ENCODE results near the gene RALBP1. TPM values are rescaled to one million over a fixed set of nuclear protein-coding genes. Genes with fewer than 3 reads are reported as not detected.

Gene RALBP1
- total and polyA plus RNA-seq, 4 donors = 31.3 to 55.3 (median 53.8) TPM

DNA sequence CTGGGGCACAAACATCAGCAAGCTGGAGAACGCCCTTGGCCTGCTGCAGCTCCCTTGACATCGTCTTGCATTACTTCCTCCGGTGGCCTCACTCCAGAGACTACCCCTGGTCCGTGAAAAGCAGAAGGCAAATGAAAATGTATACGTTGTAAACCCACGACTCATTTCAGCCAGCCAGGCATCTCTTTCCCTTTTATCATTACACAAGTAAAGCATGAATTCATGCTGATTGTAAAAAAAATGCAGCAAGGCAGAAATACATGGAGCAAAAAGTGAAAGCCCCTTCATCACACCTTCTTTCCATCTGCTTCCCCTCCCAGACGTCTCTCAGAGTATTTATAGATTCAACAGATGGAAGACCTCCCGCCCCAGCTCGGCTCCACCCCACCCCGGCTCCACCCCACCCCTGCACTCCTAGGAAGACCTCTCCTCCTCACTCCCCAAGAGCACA lies 41.6 kb upstream of the RALBP1 start:
- intact Hi-C loops (cut with DNase I) = no loop called here
- DNase-seq (no peak), ATAC-seq (ENCODE audit: low FRiP score) (no peak)
- WGBS, 2 donors = 23 to 29% methylated on average over 10 of the region's 10 CpGs
- no peak overlapping the region for H3K4me3 ChIP-seq (ENCODE audit: low read length in 2 of 2)
- H3K27me3 ChIP-seq (ENCODE audit: control insufficient read depth in 1 of 2, insufficient read depth in 2 of 2, low read length in 1 of 2) = no peaks in the 10 kb centered on the region
- peaks cover 0 to 1% of the 10 kb centered on the region in 2 donors for H3K4me1 ChIP-seq (ENCODE audit: control insufficient read depth in 1 of 2, insufficient read depth in 2 of 2, low read length in 2 of 2)
- no peak overlapping the region for H3K27ac ChIP-seq (ENCODE audit: low read depth in 1 of 2, low read length in 2 of 2)
- no peaks in the 10 kb centered on the region for H3K9me3 ChIP-seq (ENCODE audit: control insufficient read depth, low read length)
- H3K36me3 ChIP-seq (ENCODE audit: control insufficient read depth in 1 of 2, insufficient read depth in 2 of 2, low read length in 1 of 2) = no peaks in the 10 kb centered on the region

DNA sequence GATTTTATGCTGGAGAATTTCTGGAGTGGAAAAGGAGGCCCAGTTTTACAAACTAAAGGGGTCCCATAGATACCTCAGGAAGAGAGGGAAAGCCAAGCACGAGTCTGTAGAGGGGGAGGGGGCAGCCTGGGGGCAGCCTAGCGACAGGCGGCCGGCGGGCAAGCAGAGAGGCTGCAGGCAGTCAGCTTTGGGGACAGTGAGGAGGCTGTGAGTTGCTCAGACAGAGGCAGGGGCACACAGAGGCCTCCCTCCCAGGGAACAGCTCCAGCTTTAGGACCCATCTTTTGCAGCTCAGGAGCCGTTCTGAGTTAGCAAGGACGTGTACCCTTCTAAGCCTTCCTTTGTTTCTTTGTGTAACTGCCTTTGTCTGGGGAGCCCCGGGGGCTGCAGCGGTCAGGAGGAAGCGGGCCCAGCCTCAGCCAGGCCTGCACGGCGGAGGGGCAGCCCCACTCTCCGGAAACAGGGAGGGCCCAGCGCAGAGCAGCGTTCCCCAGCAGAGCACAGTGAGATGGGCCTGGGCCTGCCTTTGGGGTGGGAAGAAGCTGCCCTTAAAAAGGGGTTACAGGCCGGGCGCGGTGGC lies 41.1 kb upstream of the RALBP1 start:
- ATAC-seq (ENCODE audit: low FRiP score) (no peak), DNase-seq (no peak)
- WGBS, 2 donors = 79 to 83% methylated on average over 18 of the region's 18 CpGs
- Histone ChIP-seq H3K27ac (ENCODE audit: low read depth in 1 of 2, low read length in 2 of 2) (no peak overlapping the region), H3K27me3 (ENCODE audit: control insufficient read depth in 1 of 2, insufficient read depth in 2 of 2, low read length in 1 of 2) (no peaks in the 10 kb centered on the region), H3K4me1 (ENCODE audit: control insufficient read depth in 1 of 2, insufficient read depth in 2 of 2, low read length in 2 of 2) (peaks cover 0 to 1% of the 10 kb centered on the region in 2 donors), H3K4me3 (ENCODE audit: low read length in 2 of 2) (no peak overlapping the region), H3K9me3 (ENCODE audit: control insufficient read depth, low read length) (no peaks in the 10 kb centered on the region), H3K36me3 (ENCODE audit: control insufficient read depth in 1 of 2, insufficient read depth in 2 of 2, low read length in 1 of 2) (no peaks in the 10 kb centered on the region)
- intact Hi-C loops (cut with DNase I) = no loop called here

DNA sequence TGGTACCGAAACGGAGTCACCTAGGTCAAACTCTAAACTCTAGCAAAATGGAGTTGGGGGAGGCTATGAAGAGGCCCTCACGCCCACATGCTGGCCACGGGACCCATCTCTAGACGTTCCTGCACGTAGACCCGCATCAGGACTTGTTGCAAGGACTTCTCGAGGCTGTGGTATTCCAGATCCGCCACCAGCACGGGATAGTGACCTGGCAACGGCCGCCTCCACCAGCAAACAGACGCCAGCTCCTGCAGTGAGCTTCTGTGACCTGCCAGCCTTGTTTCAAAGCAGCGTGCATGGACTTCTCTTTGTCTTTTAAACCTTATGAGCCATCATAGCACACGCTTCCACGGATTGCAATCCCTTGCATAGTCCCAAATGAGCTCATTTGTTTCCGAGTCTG lies 40.3 kb upstream of the RALBP1 start:
- no peak overlapping the region for H3K27ac ChIP-seq (ENCODE audit: low read depth in 1 of 2, low read length in 2 of 2)
- DNase-seq = no peak
- no peak for ATAC-seq (ENCODE audit: low FRiP score)
- no peaks in the 10 kb centered on the region for H3K9me3 ChIP-seq (ENCODE audit: control insufficient read depth, low read length)
- H3K4me1 ChIP-seq (ENCODE audit: control insufficient read depth in 1 of 2, insufficient read depth in 2 of 2, low read length in 2 of 2) = peaks cover 0 to 1% of the 10 kb centered on the region in 2 donors
- no peak overlapping the region for H3K4me3 ChIP-seq (ENCODE audit: low read length in 2 of 2)
- no peaks in the 10 kb centered on the region for H3K27me3 ChIP-seq (ENCODE audit: control insufficient read depth in 1 of 2, insufficient read depth in 2 of 2, low read length in 1 of 2)
- WGBS, 2 donors = 96 to 98% methylated on average over 17 of the region's 17 CpGs
- intact Hi-C loops (cut with DNase I) = no loop called here
- H3K36me3 ChIP-seq (ENCODE audit: control insufficient read depth in 1 of 2, insufficient read depth in 2 of 2, low read length in 1 of 2) = no peaks in the 10 kb centered on the region

DNA sequence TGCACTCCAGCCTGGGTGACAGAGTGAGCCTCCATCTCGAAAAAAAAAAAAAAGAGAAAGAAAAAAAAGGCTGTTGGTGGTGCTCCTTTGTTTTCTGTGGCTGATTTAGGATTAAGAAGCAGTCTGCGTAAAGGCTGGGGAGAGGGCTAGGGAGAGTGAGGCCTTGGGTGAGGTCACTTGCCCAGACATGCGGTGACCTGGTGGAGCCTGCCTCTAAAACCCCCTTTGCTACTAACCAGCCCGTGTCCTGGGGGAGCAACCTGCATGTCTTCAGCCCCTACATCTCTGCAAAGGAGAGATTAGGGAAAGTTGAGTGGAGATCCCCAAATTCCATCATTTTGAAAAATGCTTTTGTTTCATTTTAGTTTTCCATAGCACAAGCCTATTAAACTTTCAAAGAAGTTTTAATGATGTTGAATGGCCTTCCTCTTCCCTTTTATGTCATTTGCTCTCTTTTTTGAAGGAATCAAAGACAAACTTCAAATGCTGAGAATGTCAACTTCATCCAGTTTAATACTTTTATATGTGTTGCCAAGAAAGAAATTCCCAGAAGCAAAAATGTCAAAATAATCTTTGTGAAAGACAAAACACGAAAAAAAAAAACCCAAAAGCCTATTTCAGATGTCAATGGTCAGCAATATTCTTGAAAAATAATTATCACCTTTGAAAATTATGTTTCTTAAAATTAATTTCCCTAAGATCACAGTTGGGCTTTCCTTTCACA lies 38.9 kb upstream of the RALBP1 start:
- intact Hi-C loops (cut with DNase I) = no loop called here

DNA sequence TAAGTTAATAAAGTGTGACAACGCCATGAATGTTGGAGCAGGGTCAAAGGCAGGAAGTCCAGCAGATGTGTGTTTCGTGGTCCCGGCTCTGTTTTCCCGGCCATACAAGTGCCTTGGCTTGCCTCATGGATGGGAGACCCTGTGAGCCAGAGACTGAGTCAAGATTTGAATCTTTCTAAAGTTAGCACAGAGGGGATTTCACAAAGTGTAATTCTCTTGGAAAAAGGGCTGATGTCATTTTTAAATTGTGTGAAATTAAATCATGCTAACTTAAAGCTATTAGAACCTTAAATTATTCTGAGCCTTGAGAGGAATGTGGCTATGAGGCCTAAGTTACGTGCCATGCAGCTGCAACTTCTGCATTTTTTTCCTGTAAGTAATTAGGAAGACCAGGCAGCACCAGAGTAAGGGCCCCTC lies 38.3 kb upstream of the RALBP1 start:
- no peak for ATAC-seq (ENCODE audit: low FRiP score)
- intact Hi-C loops (cut with DNase I) = no loop called here

More for the DNA sequence above, 38.9 kb upstream of the RALBP1 start:
- no peak for ATAC-seq (ENCODE audit: low FRiP score)
- H3K9me3 ChIP-seq (ENCODE audit: control insufficient read depth, low read length) = no peaks in the 10 kb centered on the region
- H3K27me3 ChIP-seq (ENCODE audit: control insufficient read depth in 1 of 2, insufficient read depth in 2 of 2, low read length in 1 of 2) = no peaks in the 10 kb centered on the region
- H3K4me3 ChIP-seq (ENCODE audit: low read length in 2 of 2) = no peak overlapping the region
- no peaks in the 10 kb centered on the region for H3K36me3 ChIP-seq (ENCODE audit: control insufficient read depth in 1 of 2, insufficient read depth in 2 of 2, low read length in 1 of 2)
- DNase-seq = no peak
- no peak overlapping the region for H3K27ac ChIP-seq (ENCODE audit: low read depth in 1 of 2, low read length in 2 of 2)
- 73 to 76% methylated on average over 5 of the region's 5 CpGs for WGBS, 2 donors
- H3K4me1 ChIP-seq (ENCODE audit: control insufficient read depth in 1 of 2, insufficient read depth in 2 of 2, low read length in 2 of 2) = peaks cover 0 to 1% of the 10 kb centered on the region in 2 donors

DNA sequence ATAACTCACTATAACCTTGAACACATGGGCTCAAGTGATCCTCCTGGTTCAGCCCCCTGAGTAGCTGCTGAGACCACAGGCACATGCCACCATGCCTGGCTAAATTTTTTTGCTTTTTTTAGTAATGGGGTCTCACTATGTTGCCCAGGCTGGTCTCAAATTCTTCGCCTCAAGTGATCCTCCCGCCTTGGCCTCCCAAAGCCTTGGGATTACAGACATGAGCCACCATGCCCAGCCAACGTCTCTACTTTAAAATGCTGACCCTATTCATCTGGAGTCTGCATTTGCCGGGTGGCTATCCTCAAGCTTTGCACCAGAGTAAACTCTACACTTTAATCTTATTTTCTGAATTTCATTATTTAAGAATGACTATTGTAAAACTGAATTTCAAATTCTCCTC lies 37.6 kb upstream of the RALBP1 start:
- WGBS, 2 donors = 95 to 96% methylated on average over 4 of the region's 4 CpGs
- intact Hi-C loops (cut with DNase I) = no loop called here

More for the DNA sequence above, 38.3 kb upstream of the RALBP1 start:
- H3K4me3 ChIP-seq (ENCODE audit: low read length in 2 of 2) = no peak overlapping the region
- H3K4me1 ChIP-seq (ENCODE audit: control insufficient read depth in 1 of 2, insufficient read depth in 2 of 2, low read length in 2 of 2) = peaks cover 0 to 1% of the 10 kb centered on the region in 2 donors
- WGBS, 2 donors = 6 to 7% methylated on average over 5 of the region's 5 CpGs
- H3K27me3 ChIP-seq (ENCODE audit: control insufficient read depth in 1 of 2, insufficient read depth in 2 of 2, low read length in 1 of 2) = no peaks in the 10 kb centered on the region
- DNase-seq = no peak
- no peaks in the 10 kb centered on the region for H3K9me3 ChIP-seq (ENCODE audit: control insufficient read depth, low read length)
- H3K27ac ChIP-seq (ENCODE audit: low read depth in 1 of 2, low read length in 2 of 2) = peak overlapping the region in 1 of 2 donors; percentile 67
- H3K36me3 ChIP-seq (ENCODE audit: control insufficient read depth in 1 of 2, insufficient read depth in 2 of 2, low read length in 1 of 2) = no peaks in the 10 kb centered on the region

DNA sequence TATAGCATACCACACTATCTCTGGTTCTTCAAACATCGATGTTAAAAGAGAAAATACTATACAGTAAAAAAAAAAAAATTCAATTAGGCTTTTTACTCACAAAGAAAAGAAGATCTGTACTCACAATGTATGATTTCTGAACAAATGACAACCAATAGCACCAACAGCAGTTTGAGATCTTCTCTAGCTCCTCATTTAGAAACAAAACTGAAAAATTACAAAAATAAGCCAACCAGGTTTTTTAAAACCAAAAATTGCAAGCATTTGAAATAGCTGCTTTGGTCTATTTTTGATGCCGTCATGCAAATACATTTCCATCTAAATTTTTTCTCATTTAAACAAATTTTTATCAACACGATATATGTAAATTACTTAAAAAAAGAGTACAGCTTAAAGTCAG lies 34.3 kb upstream of the RALBP1 start:
- Histone ChIP-seq H3K4me3 (ENCODE audit: low read length in 2 of 2) (no peak overlapping the region), H3K4me1 (ENCODE audit: control insufficient read depth in 1 of 2, insufficient read depth in 2 of 2, low read length in 2 of 2) (peaks cover 0 to 1% of the 10 kb centered on the region in 2 donors), H3K27ac (ENCODE audit: low read depth in 1 of 2, low read length in 2 of 2) (no peak overlapping the region), H3K36me3 (ENCODE audit: control insufficient read depth in 1 of 2, insufficient read depth in 2 of 2, low read length in 1 of 2) (no peaks in the 10 kb centered on the region), H3K9me3 (ENCODE audit: control insufficient read depth, low read length) (no peaks in the 10 kb centered on the region), H3K27me3 (ENCODE audit: control insufficient read depth in 1 of 2, insufficient read depth in 2 of 2, low read length in 1 of 2) (no peaks in the 10 kb centered on the region)
- DNase-seq (no peak), ATAC-seq (ENCODE audit: low FRiP score) (no peak)
- 92 to 94% methylated on average over 3 of the region's 3 CpGs for WGBS, 2 donors
- intact Hi-C loops (cut with DNase I) = no loop called here

More for the DNA sequence above, 37.6 kb upstream of the RALBP1 start:
- ATAC-seq (ENCODE audit: low FRiP score) (no peak), DNase-seq (no peak)
- Histone ChIP-seq H3K27ac (ENCODE audit: low read depth in 1 of 2, low read length in 2 of 2) (no peak overlapping the region), H3K27me3 (ENCODE audit: control insufficient read depth in 1 of 2, insufficient read depth in 2 of 2, low read length in 1 of 2) (no peaks in the 10 kb centered on the region), H3K4me1 (ENCODE audit: control insufficient read depth in 1 of 2, insufficient read depth in 2 of 2, low read length in 2 of 2) (peaks cover 0 to 1% of the 10 kb centered on the region in 2 donors), H3K36me3 (ENCODE audit: control insufficient read depth in 1 of 2, insufficient read depth in 2 of 2, low read length in 1 of 2) (no peaks in the 10 kb centered on the region), H3K9me3 (ENCODE audit: control insufficient read depth, low read length) (no peaks in the 10 kb centered on the region), H3K4me3 (ENCODE audit: low read length in 2 of 2) (no peak overlapping the region)

DNA sequence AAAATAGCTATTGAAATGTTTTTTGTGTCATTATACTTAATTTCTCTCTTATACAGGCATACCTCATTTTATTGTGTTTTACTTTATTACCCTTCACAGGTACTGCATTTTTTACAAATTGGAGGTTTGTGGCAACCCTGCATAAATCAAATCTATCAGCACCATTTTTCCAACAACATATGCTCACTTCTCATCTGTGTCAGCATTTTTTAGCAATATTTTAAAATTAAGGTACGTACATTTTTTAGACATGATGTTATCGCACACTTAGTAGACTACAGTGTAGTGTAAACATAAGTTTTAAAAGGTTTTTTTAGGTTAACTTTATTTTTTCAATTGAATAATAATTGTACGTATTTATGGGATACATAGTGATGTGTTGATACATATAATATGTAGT lies 30.8 kb upstream of the RALBP1 start:
- WGBS, 2 donors = 63 to 75% methylated on average over 3 of the region's 3 CpGs
- peaks cover 2% of the 10 kb centered on the region for H3K9me3 ChIP-seq (ENCODE audit: control insufficient read depth, low read length)
- no peak overlapping the region for H3K4me3 ChIP-seq (ENCODE audit: low read length in 2 of 2)
- H3K27me3 ChIP-seq (ENCODE audit: control insufficient read depth in 1 of 2, insufficient read depth in 2 of 2, low read length in 1 of 2) = no peaks in the 10 kb centered on the region
- DNase-seq (no peak), ATAC-seq (ENCODE audit: low FRiP score) (no peak)
- H3K4me1 ChIP-seq (ENCODE audit: control insufficient read depth in 1 of 2, insufficient read depth in 2 of 2, low read length in 2 of 2) = no peaks in the 10 kb centered on the region
- intact Hi-C loops (cut with DNase I) = no loop called here
- H3K27ac ChIP-seq (ENCODE audit: low read depth in 1 of 2, low read length in 2 of 2) = no peak overlapping the region
- no peaks in the 10 kb centered on the region for H3K36me3 ChIP-seq (ENCODE audit: control insufficient read depth in 1 of 2, insufficient read depth in 2 of 2, low read length in 1 of 2)

DNA sequence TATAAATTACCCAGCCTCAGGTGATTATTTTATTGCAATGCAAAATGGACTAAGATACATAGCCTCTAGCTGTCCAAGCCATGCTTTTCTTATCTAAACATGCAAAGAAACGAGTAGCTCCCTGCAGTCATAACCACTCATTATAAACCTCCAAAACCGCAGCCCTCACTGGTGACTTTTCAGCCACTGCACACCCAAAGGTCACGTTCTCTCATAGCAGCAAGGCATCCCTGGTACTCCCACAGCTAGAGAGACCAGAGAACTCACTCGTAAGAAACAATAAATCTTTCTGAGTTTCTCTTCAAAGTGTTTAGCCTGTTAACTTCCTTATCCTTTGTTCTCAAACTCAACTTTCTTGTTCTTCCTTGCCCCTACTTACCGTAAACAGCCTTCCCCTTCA lies 28.5 kb upstream of the RALBP1 start:
- H3K36me3 ChIP-seq (ENCODE audit: control insufficient read depth in 1 of 2, insufficient read depth in 2 of 2, low read length in 1 of 2) = no peaks in the 10 kb centered on the region
- WGBS, 2 donors = 85% methylated on average over 5 of the region's 5 CpGs
- no peak for DNase-seq
- ATAC-seq (ENCODE audit: low FRiP score) = no peak
- intact Hi-C loops (cut with DNase I) = no loop called here
- no peaks in the 10 kb centered on the region for H3K27me3 ChIP-seq (ENCODE audit: control insufficient read depth in 1 of 2, insufficient read depth in 2 of 2, low read length in 1 of 2)
- no peak overlapping the region for H3K4me3 ChIP-seq (ENCODE audit: low read length in 2 of 2)
- H3K9me3 ChIP-seq (ENCODE audit: control insufficient read depth, low read length) = peaks cover 2% of the 10 kb centered on the region
- no peak overlapping the region for H3K27ac ChIP-seq (ENCODE audit: low read depth in 1 of 2, low read length in 2 of 2)
- H3K4me1 ChIP-seq (ENCODE audit: control insufficient read depth in 1 of 2, insufficient read depth in 2 of 2, low read length in 2 of 2) = no peaks in the 10 kb centered on the region

All from aorta (tissue), 5 donors.